AG04449 (cell line): ENCODE data around the gene IGF2R.

Source experiments
- CTCF ChIA-PET: fragments of 350-600 bp; formaldehyde crosslinking; extraction: SDS; loops from one replicate; lab custom pipeline; 2021; ENCODE audit warnings: antibody characterized with exemption; lab: Yijun Ruan, JAX
- POLR2A ChIA-PET: fragments of 400-600, 350-600 bp; formaldehyde crosslinking; extraction: SDS; loops from one replicate; lab custom pipeline; 2020; ENCODE audit warnings: antibody characterized with exemption, inconsistent platforms; lab: Yijun Ruan, JAX
- DNase-seq: peaks from one replicate; pipeline ENCODE4 v3.0.0-alpha.2; 2010; ENCODE audit warnings: low read depth, low spot score
- H3K4me3 ChIP-seq: 2 replicates; pipeline ENCODE4 v1.5.1; 2011; ENCODE audit warnings: low read depth, mild to moderate bottlenecking, control low read depth, low read length
- TF ChIP-seq, protein P1 (sequence below): IDR thresholded peaks from one replicate; pipeline ENCODE4 v1.5.1; 2011; ENCODE audit warnings: mild to moderate bottlenecking, moderate library complexity, low read length, control low read depth, inconsistent platforms; ENCODE audit not compliant: insufficient read depth; ENCODE audit errors: missing control alignments

The IGF2R gene

DNA sequence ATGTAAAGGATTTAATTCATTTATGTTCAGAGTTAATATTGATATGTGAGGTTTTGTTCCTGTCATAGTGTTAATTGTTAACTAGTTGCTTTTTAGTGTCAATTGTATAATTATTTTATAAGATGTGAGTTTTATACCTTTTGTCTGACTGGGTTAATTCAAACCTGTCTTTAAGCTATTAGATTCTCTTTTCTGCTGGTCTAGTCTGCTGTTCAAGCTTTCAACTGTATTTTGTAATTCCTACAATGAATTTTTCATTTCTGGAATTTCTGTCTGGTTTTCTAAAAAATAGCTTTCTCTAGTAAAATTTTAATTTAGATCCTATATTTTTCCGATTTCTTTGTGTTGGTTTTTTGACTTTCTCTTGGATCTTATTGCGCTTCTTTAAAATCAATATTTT lies 26.5 kb downstream of the IGF2R start:
- TF ChIP-seq, protein P1, sequence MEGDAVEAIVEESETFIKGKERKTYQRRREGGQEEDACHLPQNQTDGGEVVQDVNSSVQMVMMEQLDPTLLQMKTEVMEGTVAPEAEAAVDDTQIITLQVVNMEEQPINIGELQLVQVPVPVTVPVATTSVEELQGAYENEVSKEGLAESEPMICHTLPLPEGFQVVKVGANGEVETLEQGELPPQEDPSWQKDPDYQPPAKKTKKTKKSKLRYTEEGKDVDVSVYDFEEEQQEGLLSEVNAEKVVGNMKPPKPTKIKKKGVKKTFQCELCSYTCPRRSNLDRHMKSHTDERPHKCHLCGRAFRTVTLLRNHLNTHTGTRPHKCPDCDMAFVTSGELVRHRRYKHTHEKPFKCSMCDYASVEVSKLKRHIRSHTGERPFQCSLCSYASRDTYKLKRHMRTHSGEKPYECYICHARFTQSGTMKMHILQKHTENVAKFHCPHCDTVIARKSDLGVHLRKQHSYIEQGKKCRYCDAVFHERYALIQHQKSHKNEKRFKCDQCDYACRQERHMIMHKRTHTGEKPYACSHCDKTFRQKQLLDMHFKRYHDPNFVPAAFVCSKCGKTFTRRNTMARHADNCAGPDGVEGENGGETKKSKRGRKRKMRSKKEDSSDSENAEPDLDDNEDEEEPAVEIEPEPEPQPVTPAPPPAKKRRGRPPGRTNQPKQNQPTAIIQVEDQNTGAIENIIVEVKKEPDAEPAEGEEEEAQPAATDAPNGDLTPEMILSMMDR: no peak
- ChIA-PET CTCF (interaction anchor here (0.6 kb wide), 1 partner anchor 8 kb away, joined by 3 read pairs; no protein-coding TSS in a partner anchor), POLR2A (no interaction called here)
- DNase-seq: no peak
- no peak overlapping the region for H3K4me3 ChIP-seq

DNA sequence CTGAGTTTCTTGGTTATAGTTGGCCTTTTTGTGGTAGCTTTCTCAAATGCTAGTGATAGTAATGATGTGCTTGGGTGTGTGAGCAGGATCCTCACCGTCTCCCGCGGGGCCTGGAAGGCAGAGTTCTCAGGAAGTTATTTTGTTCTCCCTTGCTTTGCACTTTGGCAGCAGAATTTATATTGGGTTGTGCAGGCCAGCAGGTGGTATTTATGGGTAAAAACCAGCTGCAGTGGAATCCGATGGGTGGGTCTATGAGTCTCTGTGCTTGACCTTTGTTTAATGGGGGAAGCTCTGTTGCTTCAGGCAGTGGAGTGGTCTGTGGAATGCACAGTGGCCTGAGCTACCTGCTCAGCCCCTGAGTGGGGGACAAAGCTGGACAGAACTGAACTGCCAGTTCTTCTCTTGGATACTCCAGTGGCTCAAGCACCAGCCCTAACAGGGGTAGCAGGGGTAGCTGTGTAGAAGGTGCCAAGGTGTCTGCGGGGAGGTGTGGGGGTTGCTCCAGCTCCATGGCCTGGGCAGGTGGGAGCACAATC lies 27.3 kb downstream of the IGF2R start:
- no peak overlapping the region for H3K4me3 ChIP-seq
- TF ChIP-seq, protein P1: no peak
- DNase-seq: no peak
- POLR2A ChIA-PET: no interaction called here
- CTCF ChIA-PET: no interaction called here

DNA sequence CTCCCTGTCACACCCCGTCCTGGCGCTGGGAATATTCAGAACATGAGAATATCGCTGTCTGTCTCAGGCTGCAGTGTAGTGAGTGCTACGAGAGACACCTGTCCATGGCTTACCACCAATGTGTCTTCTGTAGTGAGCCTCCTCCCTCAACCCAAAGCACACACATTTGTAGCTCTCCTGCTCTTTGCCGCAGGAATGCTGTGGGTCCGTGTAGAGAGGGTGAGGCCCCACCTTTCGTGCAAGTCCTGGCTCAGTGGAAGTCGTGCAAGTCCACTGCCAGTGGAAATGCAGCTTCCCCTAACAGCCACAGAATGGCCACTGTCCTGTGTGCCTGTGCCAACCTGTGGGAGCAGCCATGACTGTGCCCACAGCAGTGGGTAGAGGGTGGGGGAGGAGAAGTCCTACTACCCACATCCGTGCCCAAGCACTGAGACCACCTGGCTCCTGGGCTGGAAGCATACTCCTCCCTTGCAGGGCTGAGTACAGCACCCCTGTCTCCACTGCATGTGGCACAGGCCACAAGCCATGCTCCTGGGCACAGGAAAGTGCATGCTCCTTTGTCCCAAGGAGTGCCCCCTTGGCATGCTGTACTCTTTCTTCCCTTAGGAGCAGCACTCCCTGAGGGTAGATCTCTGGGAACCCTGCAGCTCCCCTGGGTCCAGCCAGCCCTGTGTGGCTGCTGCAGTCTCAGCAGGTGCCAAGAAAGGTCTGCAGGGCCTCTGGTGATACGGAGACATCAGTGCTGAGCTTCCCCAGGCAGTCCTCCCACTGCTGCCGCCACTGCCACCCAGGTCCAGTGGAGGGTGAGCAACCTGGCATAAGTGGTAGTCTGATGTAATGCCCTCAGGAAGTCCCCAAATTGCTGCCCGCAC lies 28.0 kb downstream of the IGF2R start:
- CTCF ChIA-PET: no interaction called here
- TF ChIP-seq, protein P1: no peak
- H3K4me3 ChIP-seq: no peak overlapping the region
- POLR2A ChIA-PET: no interaction called here
- no peak for DNase-seq

DNA sequence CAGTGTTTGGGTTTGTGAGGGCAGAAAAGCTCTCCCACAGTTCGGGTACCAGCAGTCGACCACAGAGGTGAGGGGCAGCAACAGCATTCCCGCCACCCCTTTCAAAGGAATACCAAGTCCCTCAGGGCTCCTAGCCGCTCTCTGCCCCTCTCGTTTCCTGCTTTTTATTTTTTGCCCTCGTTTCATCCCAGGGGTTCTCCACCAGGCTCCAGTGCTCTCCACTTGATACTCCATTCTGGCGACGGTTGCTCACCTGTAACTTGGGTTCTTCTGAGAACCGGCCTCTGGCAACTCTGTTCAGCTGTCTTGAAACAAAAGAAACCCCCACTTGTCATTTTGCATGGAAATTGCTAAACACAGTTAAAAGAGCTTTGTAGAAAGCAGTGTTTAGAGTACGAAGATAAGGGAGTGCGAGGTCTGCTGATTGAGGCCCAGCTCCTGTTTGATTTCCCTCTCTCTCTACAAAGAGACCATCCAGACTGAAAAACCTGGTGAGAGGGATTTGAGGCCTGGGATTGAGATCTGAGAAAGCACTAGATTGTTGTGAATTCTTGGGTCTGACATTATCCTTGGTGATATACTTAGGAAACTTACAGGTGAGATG lies 28.7 kb downstream of the IGF2R start:
- ChIA-PET POLR2A (no interaction called here), CTCF (no interaction called here)
- no peak overlapping the region for H3K4me3 ChIP-seq
- TF ChIP-seq, protein P1: no peak
- no peak for DNase-seq

DNA sequence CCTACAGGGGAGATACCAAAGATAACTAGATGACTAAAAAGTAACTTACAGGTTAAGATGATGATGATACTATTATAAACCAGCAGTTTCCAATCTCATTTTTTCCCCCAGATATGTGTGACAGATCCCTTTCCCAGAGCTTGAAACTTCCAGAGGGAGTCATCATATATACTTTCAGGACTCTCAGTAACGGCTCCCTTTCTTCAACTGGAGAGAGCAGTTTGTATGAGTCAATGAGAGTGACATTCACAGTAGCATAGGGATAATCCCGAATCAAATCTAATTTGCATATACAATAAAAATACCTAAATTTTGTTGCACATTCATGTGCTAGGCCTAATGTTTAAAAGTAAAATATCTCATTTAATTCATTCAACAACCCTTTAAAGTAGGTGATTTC lies 29.7 kb downstream of the IGF2R start:
- no peak for DNase-seq
- CTCF ChIA-PET: no interaction called here
- TF ChIP-seq, protein P1: no peak
- POLR2A ChIA-PET: no interaction called here
- no peak overlapping the region for H3K4me3 ChIP-seq

DNA sequence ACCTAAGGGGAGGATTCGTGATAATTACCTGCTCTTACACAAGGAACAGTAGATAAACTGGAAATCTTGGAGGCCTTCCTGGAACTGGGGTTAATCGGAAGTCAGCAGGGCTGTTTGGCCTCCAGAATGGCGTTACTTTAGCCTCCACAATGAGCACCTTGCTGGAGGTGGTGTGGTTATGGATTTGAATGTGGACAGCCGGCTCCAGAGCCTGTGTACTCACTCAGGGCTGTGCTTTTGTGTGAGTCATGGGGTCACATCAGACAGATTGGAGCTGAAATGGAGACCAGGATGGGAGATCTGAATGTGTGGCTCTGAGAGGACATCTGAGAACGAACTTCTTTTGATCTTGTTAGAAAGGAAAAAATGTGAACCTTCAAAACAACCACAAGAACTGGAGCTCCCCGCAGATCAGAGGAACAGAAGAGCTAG lies 30.4 kb downstream of the IGF2R start:
- ChIA-PET POLR2A (no interaction called here), CTCF (interaction anchor here (2.9 kb wide), 1 partner anchor 11 kb away, joined by 8 read pairs; no protein-coding TSS in a partner anchor)
- TF ChIP-seq, protein P1: no peak

More for the DNA sequence above, 30.4 kb downstream of the IGF2R start:
- H3K4me3 ChIP-seq: no peak overlapping the region
- DNase-seq: no peak
